ENCODE measurements around the gene GLIPR2. TPM values are rescaled to one million over a fixed set of nuclear protein-coding genes. Genes with fewer than 3 reads are reported as not detected.
A peak's percentile ranks its signal among the peaks of the same experiment; 100 is the strongest.

GLIPR2 gene
- total RNA-seq, 4 donors from 2014 or later: 52.8 to 76.8 (median 59.8) TPM

DNA sequence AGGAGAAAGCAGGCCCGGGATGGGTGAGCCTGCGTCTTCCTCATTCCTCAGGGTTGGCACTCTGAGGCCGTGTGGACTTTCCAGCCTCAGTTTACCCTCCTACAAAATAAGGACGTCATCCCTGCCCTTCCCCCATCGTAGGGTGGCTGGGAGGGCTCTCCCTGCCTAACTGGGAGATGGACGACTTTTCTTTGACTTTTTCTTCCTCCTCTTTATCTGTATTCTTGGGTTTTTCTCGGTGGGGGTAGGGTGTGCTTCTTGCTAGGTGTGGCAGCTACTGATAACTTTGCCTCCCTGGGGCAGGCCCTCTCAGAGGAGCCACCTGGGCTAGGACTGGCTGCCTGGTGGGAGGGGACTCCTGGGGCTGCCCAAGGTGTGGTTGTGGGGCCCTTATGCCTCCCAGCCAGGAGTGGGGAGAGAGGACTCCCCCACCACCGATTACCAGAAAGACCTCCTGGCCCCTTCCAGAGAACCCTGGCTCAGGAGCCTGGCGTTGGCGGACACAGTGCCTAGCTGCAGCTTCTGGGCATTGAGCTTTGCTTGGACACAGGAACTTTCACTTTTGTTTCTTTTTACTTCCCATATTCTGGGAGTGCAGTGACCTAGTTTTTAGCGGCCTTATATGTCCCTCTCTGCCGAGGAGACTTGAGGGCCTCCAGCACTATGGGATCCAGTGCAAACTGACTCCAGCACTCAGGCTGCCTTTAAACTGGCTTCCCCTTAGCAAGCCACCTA, 6.1 kb downstream of the GLIPR2 start:
- Histone ChIP-seq H3K4me3 (peak overlapping the region in 1 of 2 donors; percentile 41), H3K36me3 (peaks cover 0 to 9% of the 10 kb centered on the region in 2 donors), H3K9me3 (peaks cover 0 to 5% (median 0%) of the 10 kb centered on the region in 3 donors), H3K27ac (peak overlapping the region; percentile 82 to 95 (median 93)), H3K4me1 (peaks cover 3 to 94% (median 64%) of the 10 kb centered on the region in 3 donors), H3K27me3 (no peaks in the 10 kb centered on the region)
- 22 to 32% methylated on average over 3 to 11 of the region's 12 CpGs for WGBS, 2 donors (ENCODE audit: low coverage in 1 of 2)
- no peak for TF ChIP-seq POLR2A (IDR thresholded peaks at IDR 0.05)
- TF ChIP-seq POLR2AphosphoS5 (IDR thresholded peaks at IDR 0.05): peak; percentile 48
- TF ChIP-seq CTCF (IDR thresholded peaks at IDR 0.05): peak in 2 of 4 experiments; percentile 11 to 13
- peak; percentile 63 for ATAC-seq

GRCh38 chr9:36143245-36143641, 6.7 kb downstream of the GLIPR2 start:
- H3K4me3 ChIP-seq: peak overlapping the region in 1 of 2 donors; percentile 41
- no peaks in the 10 kb centered on the region for H3K27me3 ChIP-seq
- ATAC-seq: no peak
- TF ChIP-seq EP300 (IDR thresholded peaks at IDR 0.05): no peak
- no peak for TF ChIP-seq POLR2A (IDR thresholded peaks at IDR 0.05)
- TF ChIP-seq CTCF (IDR thresholded peaks at IDR 0.05): no peak
- TF ChIP-seq POLR2AphosphoS5 (IDR thresholded peaks at IDR 0.05): no peak
- peaks cover 3 to 94% (median 67%) of the 10 kb centered on the region in 3 donors for H3K4me1 ChIP-seq
- H3K9me3 ChIP-seq: peaks cover 0 to 5% (median 0%) of the 10 kb centered on the region in 3 donors
- 58 to 73% methylated on average over 2 to 8 of the region's 13 CpGs for WGBS, 2 donors (ENCODE audit: low coverage in 1 of 2)
- peaks cover 0 to 12% of the 10 kb centered on the region in 2 donors for H3K36me3 ChIP-seq
- H3K27ac ChIP-seq: peak overlapping the region; percentile 82 to 95 (median 93)

DNA sequence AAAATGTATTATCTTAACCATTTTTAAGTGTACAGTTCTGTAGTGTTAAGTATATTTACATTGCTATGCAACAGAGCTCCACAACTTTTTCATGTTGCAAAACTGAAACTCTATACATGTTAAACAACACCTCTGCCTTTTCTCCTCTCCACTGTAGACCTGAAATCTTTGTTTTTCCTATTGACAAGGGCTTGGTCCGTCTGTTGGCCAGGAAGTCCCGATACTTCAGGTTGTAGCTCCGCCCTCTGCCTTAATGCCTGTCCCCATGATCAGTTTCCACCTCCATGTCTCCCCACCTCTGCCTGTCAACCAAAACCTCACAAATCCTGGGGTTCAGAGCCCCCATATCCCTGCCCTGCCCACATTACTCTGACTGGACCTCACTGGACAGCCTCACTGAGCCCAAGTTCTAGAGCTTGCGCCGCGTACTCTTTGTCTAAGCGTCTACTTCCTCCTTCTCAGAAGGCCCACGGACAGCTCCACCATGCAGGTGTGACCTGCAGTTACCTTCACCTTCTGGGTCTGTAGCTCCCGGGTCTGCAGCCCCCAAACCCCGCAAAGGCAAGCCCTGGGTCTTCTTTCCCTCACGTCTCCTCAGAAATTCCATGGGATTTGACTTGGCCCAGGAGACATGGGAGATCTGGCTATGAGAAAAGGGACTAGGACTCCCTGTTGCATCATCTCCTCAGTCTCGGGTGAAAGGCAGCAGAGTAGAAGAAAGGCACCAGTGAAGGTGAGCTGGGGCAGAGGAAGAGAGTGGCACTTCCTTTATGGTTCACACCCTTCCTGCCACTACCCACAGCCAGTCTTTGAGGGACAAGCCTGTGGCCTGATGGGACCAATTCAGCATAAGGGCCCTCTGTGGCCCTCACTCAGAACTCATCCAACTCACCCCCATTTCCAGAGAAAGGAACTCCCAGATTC, 8.0 kb downstream of the GLIPR2 start:
- ATAC-seq: no peak
- Histone ChIP-seq H3K36me3 (peaks cover 0 to 12% of the 10 kb centered on the region in 2 donors), H3K9me3 (peaks cover 0 to 5% (median 0%) of the 10 kb centered on the region in 3 donors), H3K27me3 (no peaks in the 10 kb centered on the region), H3K4me1 (peaks cover 8 to 94% (median 75%) of the 10 kb centered on the region in 3 donors), H3K27ac (peak overlapping the region in 3 of 4 donors; percentile 8 to 94 (median 92)), H3K4me3 (no peak overlapping the region)
- 69% methylated on average over 6 to 12 of the region's 12 CpGs for WGBS, 2 donors (ENCODE audit: low coverage in 1 of 2)
- no peak for TF ChIP-seq POLR2A (IDR thresholded peaks at IDR 0.05)
- TF ChIP-seq EP300 (IDR thresholded peaks at IDR 0.05): no peak
- TF ChIP-seq POLR2AphosphoS5 (IDR thresholded peaks at IDR 0.05): no peak
- no peak for TF ChIP-seq CTCF (IDR thresholded peaks at IDR 0.05)

DNA sequence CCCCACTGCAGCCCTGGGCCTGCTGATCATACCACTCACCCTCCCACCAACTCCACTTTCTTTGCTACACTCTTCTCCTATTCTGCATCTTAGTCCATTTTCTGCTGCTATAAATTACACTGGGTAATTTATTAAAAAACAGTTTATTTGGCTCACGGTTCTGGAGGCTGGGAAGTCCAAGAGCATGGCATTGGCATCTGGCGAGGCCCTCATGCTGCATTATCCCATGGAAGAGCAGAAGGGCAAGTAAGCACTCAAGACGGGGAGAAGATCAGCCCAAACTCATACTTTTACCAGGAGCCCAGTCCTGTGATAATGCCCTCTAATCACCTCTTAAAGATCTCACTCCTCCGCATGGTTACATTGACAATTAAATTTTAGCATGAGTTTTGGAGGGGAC, 9.4 kb downstream of the GLIPR2 start:
- no peak overlapping the region for H3K4me3 ChIP-seq
- H3K27me3 ChIP-seq: no peaks in the 10 kb centered on the region
- peak overlapping the region in 3 of 4 donors; percentile 42 to 89 (median 85) for H3K27ac ChIP-seq
- H3K9me3 ChIP-seq: peaks cover 0 to 5% (median 0%) of the 10 kb centered on the region in 3 donors
- ATAC-seq: no peak
- H3K36me3 ChIP-seq: peaks cover 0 to 23% of the 10 kb centered on the region in 2 donors
- WGBS, 2 donors (ENCODE audit: low coverage in 1 of 2): 89 to 93% methylated on average over 3 to 4 of the region's 4 CpGs
- TF ChIP-seq EP300 (IDR thresholded peaks at IDR 0.05) (no peak), POLR2A (IDR thresholded peaks at IDR 0.05) (no peak), POLR2AphosphoS5 (IDR thresholded peaks at IDR 0.05) (no peak), CTCF (IDR thresholded peaks at IDR 0.05) (no peak)
- peaks cover 8 to 94% (median 74%) of the 10 kb centered on the region in 3 donors for H3K4me1 ChIP-seq
